Stimulated activated CD8-positive, alpha-beta memory T cell treated with anti-CD3 and anti-CD28 coated beads, Interleukin-12 subunit alpha, Interleukin-12 subunit beta, amount 100 ng/mL, for 24 hours (primary cell): Measurements from ENCODE around the gene LIFR.
"Not testable (repeated sequence)": the region's sequence is repeated elsewhere in the genome, so short reads cannot be mapped to it uniquely, and the experiment has no call there.

ENCODE experiments used
- DNase-seq: peaks from one replicate; pipeline ENCODE4 v3.0.0-alpha.2; 2020; ENCODE audit errors: extremely low read depth

LIFR gene

DNA sequence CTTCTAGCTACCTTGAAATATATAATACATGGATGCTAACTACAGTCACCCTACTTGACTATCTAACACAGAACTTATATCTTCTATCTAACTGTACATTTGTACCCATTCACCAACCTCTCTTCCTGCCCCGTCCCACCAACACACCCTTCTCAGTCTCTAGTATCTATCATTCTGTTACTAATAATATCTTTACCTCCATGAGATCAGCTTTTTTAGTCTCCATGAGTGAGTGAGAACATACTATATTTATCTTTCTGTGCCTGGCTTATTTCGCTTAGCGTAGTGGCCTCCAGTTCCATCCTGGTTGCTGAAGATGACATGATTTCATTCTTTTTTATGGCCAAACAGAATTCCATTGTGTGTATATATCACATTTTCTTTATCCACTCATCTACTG lies 37.0 kb downstream of the LIFR start:
- no peak for DNase-seq

DNA sequence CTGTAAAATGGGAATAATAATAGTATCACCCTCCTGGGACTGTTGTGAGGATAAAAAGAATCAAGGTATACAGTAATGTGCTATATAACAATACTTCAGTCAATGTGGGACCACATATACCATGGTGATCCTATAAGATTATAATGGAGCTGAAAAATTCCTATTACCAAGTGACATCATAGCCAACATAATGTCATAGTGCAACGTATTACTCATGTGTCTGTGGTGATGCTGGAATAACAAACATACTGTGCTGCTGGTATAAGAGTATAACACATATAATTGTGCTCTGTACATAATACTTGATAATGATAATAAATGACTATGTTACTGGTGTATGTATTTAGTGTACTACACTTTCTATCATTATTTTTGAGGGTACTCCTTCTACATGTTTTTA lies 38.1 kb downstream of the LIFR start:
- no peak for DNase-seq

DNA sequence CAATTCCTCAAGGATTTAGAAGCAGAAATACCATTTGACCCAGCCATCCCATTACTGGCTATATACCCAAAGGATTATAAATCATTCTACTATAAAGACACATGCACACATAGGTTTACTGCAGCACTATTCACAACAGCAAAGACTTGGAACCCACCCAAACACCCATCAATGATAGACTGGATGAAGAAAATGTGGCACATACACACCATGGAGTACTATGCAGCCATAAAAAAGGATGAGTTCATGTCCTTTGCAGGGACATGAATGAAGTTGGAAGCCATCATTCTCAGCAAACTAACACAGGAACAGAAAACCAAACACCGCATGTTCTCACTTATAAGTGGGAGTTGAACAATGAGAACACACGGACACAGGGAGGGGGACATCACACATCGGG lies 39.8 kb downstream of the LIFR start:
- DNase-seq: not testable (repeated sequence)

GRCh38 chr5:38515646-38516045 lies 40.8 kb downstream of the LIFR start:
- no peak for DNase-seq

DNA sequence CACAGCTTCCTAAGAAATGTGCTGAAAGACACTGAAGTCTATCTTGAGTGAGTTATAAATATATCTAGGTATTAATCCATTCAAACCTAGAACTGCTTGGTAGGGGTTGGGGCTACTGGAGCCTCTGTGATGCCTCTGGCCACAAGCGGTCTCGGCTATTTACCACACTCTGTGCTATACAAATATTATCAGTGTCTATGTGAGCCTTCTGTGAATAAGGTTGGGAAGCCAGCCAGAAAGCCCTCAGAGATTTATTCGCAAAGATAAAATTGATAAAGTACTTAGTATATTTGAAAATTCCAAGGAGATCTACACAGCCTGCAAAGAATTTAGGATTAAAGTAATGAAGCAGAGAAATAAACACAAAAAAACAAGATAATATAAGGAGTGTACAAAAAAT lies 41.4 kb downstream of the LIFR start:
- DNase-seq: no peak

DNA sequence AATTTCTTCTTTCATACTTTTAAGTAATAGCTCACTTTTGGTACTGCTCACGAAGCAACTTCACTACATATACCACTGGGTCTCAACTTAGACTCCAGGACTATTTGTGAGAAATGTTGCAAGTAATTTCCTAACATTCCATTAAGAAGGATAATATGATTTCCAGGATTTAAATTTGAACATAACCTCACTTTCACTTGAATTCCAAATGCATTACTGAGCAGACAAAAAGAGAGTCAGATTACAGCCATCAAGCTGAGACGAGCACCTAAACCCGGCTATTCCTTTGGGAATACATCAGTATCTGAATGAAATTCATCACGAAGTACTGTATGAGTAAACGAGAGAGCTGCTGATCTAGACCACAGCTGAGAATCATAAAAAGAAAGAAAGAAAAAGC lies 47.3 kb downstream of the LIFR start:
- no peak for DNase-seq

GRCh38 chr5:38506302-38506701 lies 50.1 kb downstream of the LIFR start:
- no peak for DNase-seq

DNA sequence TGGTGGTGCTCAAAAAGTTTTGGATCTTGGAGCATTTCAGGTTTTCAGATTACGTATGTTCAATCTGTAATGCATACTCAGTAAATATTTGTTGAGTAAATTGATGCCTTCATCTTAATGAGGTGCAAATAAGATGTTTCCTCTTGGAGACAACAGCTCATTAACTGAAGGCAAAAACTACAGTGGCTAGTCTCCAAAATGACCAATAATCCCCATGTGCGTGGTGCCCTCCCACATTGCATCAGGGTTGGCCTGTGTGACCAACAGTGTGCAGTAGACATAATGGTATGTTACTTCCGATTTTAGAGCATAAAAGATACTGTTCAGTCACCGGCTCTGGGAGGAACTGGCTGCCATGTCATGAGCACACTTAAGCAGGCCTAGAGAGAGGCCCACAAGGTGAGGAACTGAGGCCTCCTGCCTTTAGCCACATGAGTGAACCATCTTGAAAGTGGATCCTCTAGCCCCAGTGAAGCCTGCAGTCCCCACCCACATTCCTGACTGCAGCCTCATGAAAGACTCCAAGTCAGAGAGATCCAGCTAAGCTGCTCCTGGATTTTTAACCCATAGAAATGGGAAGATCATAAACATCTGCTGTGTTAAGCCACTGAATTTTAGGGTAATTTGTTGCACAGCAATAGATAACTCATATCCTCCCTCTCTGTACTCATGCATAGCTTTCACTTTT lies 55.7 kb downstream of the LIFR start:
- no peak for DNase-seq

- no peak for DNase-seq
These were observed 58.5 kb downstream of the LIFR start for GRCh38 chr5:38497946-38498345.

- no peak for DNase-seq
These were observed 61.7 kb downstream of the LIFR start for GRCh38 chr5:38494763-38495162.

DNA sequence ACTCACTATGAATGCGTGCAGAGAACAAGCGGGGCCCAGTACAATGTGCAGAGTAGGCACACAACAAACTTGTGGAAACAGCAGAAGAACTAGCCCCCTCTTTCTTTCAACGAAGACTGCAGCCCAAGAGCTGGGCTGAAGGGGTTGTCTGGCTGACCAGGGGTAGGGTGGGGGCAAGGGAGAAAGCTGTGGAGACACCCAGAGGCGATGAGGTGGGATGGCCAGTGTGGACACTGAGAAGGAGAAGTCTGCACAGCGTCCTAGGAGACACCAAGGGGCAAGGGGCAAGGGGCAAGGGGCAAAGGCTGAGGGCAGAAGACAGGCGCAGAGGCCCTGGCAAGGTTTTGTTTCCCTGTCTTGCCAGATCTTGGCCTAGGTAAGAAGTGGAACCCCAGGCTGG lies 62.3 kb downstream of the LIFR start:
- DNase-seq: no peak

DNA sequence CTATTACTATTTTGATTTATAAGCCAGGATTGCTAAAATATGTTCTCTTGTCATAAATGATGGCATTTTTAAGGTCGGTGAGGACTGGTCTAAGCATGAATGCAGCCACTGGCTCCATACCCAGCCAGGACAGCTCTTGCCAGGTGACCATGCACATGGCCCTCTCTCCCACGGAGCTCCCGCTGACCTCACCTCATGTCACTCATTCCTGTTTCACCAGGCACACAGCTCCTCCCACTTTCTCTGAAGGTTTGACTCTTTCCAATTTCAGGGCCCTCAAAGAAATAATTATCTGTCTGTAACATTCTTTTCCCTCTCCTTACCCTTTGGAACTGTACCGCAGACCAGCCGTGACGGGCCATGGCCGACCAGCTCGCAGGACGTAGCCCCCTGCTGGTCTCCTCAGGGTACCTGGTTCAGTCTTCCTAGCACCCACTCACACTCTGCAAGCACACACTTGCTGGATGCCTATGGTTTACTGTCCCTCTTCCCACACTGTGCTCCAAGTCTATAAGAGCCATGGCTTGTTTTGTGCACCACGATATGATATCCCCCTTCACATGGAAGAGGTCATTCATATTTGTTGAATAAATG lies 72.5 kb downstream of the LIFR start:
- DNase-seq: no peak

DNA sequence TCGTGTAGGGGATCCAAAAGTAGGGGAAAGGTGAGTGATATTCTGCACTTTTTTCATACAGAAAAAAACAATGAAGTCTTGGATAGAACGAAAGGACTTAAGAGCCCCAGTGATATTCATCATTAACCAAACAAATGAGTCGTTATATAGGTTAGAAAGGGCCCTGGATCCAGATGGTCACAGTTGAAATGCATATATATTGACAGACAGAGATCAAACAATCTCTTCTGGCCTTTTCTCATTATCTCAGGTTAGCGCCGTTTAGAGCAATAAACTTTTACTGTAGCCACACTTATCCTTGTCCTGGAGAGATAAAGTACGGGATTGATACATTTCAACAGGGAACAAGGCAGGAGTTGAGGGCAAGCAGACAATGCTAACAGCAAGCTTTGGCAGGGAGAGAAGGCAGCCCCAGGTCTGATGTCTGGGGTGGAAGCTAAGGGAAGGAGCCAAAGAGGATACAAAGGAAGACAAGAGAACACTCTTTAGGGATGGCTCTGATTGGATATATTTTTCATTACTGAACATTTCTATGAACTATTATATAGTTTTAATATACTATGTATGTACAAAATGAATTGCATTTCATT lies 77.0 kb downstream of the LIFR start:
- DNase-seq: no peak

GRCh38 chr5:38478878-38479277 lies 77.6 kb downstream of the LIFR start:
- DNase-seq: no peak

- DNase-seq: no peak
These were observed 78.3 kb downstream of the LIFR start for GRCh38 chr5:38478166-38478565.

DNA sequence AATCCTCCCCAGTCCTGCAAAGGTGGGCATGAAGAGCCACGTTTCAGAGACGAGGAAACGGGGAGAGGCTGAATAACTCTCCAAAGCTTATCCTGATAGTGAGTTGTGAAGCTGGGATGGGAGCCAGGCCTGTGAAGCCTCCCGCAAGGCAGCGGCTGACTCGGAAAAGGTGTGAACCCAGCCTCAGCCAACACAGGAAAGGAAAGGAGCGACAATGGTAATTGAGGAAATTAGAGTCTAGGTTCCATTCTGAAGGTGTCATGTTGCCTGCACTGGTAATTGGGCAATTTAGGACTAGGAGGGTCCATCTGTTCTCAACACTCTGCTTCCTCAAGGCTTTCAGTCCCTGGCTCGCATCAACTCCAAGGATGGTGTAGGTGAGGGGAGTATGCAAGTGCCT lies 83.4 kb downstream of the LIFR start:
- DNase-seq: no peak

- DNase-seq: no peak
These were observed 83.9 kb downstream of the LIFR start for GRCh38 chr5:38472541-38472940.

DNA sequence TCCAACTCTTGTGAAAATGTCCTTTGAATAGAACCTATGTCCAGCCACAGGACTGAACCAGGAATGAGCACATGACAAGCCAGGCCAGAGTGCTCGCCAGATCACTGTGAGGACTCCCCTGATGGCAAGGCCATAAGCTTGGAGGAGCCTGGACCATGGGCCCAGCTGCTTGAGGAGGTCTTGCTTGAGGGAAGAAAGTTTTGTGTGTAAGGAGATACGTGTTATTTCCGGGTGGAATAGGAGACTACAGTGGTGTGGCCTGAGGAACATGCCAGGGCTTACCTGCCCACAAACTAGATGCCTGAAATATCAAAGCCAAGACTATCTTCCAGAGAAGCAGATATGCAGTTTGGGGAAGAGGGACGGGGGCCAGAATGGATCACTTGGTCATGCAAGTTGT lies 84.7 kb downstream of the LIFR start:
- no peak for DNase-seq

DNA sequence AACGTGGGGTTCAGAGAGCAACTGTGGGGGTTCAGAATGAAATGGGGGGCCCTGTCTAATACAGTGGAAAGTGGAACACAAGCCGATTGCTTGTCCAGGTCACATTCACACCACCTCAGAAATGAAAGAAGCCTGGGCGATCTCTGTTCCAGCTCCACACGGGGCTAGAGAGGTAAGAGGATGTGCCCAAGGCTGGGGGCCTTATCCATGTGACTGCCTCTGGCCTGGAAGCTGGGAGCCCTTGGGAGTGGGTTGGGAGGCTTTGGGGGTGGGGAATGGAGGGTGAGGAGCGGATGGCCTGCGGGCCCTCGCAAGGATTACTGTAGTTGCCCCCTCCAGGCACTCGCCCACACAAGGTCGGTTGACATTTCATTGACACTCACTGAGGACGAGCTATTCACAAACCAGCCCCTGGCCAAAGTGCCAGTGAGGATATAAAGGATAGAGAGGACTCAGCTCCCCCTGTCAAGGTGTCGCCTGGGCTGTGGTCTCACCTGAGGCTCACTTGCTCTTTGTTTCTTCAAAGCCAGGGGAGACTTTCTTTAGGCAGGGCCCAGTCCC lies 86.7 kb downstream of the LIFR start:
- no peak for DNase-seq

DNA sequence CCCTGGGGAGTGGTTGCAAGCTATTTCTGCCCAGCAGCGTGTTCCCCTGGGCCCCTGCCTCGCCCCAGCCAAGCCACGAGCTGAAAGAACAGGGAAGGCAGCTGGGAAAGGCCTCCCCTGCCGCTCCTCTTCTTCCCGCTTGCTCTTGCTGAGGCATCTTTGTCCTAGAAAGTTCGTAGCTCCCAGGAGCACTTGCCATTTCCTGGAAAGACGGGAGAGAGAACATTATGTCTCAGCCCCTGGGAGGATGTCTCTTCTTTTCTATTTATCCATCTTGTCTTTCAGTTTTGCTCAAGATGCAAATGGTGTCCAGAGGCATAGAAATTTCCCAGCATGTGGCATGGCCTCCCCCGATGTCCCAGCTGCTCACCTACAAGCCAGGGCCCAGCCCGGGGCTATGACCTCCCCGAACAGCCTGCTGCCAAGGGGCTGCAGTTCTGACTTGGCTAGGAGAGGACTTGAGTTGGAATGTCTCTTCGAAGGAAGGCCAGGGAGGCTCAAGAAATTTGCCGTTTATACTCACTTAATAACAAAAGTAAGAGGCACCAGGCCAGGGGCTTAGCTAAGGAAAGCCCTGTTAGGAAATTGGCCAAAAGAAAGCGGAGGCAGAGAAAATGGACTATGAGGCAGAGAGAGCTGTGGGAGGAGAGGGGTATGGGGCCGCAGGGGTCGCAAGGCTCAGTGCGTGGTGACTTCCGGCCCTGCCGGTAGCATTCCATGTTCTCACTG lies 87.3 kb downstream of the LIFR start:
- DNase-seq: no peak

- DNase-seq: no peak
These were observed 88.2 kb downstream of the LIFR start for GRCh38 chr5:38468202-38468673.

DNA sequence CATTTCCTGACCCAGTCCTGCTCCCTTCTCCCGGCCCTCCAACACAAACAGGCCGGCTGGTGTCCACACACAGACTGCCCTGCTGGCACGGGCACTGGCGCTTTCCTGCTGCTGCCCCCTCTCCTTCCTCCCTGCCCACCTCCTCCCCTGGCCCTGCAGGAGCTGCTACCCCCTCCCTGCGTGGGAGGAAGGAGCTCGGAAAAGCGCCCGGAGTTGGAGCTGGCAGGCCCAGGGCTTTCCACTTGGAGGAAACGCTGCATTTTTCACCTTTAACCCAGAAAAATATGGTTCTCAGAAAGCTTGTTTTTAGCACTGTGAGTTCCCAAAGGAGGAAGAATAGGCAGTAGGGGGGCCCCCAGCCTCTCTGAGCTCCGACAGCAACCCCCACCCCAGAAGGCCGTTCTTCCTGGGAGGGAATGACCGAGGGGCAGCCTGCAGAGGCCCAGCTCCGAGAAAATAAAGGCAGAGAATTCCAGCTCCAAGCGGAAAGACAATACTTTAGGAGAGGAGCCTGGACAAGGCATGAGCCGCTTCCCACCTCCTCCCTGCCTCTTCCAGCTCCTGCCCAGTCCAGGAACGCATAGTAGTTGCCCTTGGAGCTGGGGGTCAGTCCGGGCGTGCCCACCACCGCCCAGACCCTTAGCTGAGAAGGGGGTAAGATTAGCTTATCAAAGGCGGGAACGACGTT lies 88.9 kb downstream of the LIFR start:
- DNase-seq: no peak
